HepG2 (cell line): Measurements from ENCODE around the gene EXOC5. TPM values are rescaled to one million over a fixed set of nuclear protein-coding genes. Genes with fewer than 3 reads are reported as not detected.
"Not testable (repeated sequence)": the region's sequence is repeated elsewhere in the genome, so short reads cannot be mapped to it uniquely, and the experiment has no call there.

Source experiments
- ATAC-seq: fragments of 200-7000 bp; cut with Tn5 transposase; 3 replicates; pipeline ENCODE4 v1.9.1; 2020; ENCODE audit warnings: mild to moderate bottlenecking, moderate library complexity
- BruUV-seq: library from RNA; stranded (reverse); fragments of 400-500 nt; replicated peaks from 2 replicates; lab custom pipeline; 2021; lab: Mats Ljungman, UMichigan
- CTCF ChIA-PET: fragments of 300-600 bp; formaldehyde crosslinking; extraction: SDS; loops from one replicate; lab custom pipeline; 2021; ENCODE audit warnings: low total read pairs, inconsistent platforms, low intra/inter-chr PET ratio; lab: Yijun Ruan, JAX
- POLR2A ChIA-PET: fragments of 350-600 bp; sonication (Branson Sonifier 250); formaldehyde crosslinking; loops from one replicate; lab custom pipeline; 2020; ENCODE audit warnings: antibody characterized with exemption, inconsistent platforms; lab: Yijun Ruan, JAX
- DNase-seq: peaks from one replicate; pipeline ENCODE4 v3.0.0-alpha.2; 2015; ENCODE audit warnings: low spot score
- FAIRE-seq: peaks from 3 replicates; lab custom pipeline; 2011; peaks lifted over from hg19 to GRCh38; lab: Jason Lieb, UNC
- H2AFZ ChIP-seq: one replicate; pipeline ENCODE4 v1.6.1; 2011; ENCODE audit warnings: low read length, inconsistent platforms
- H3K27ac ChIP-seq: fragments of 300-600 bp; 3 replicates; pipeline ENCODE4 v1.8.0; 2011; ENCODE audit warnings: mixed run types, mild to moderate bottlenecking, mixed read lengths, low read length, inconsistent platforms; ENCODE audit not compliant: insufficient read depth; ENCODE audit errors: extremely low read length
- H3K27me3 ChIP-seq, 2 experiments: fragments of 200-600 bp in 1 of 2; 2 replicates in 1 of 2; 3 replicates in 1 of 2; pipeline versions ENCODE4 v1.6.0 to v1.8.0; 2011; ENCODE audit warnings: low read length in 2 of 2, mild to moderate bottlenecking in 2 of 2, moderate library complexity in 2 of 2, inconsistent platforms in 1 of 2; ENCODE audit not compliant: insufficient read depth in 2 of 2, control insufficient read depth in 1 of 2
- H3K36me3 ChIP-seq, 2 experiments: fragments of 200-600 bp in 1 of 2; replicated peaks in 1 of 2; 2 replicates in 1 of 2; 3 replicates in 1 of 2; pipeline versions ENCODE4 v1.5.1 to v1.8.0; 2011; ENCODE audit warnings: low read length in 2 of 2, inconsistent platforms in 1 of 2; ENCODE audit not compliant: insufficient read depth in 2 of 2, control insufficient read depth in 1 of 2
- H3K4me1 ChIP-seq: 2 replicates; pipeline ENCODE4 v1.5.1; 2012; ENCODE audit warnings: low read length, inconsistent platforms; ENCODE audit not compliant: insufficient read depth
- H3K4me2 ChIP-seq: 2 replicates; pipeline ENCODE4 v1.6.0; 2011; ENCODE audit warnings: low read depth, low read length, inconsistent platforms
- H3K4me3 ChIP-seq, 3 experiments: fragments of 200-600 bp in 1 of 3; sonication (generic), shearing (Covaris generic) in 1 of 3; replicated peaks in 1 of 3; 2 replicates each; pipeline ENCODE4 v1.5.1; 2011 to 2016; ENCODE audit warnings: low read length in 3 of 3, inconsistent platforms in 2 of 3, low read depth in 2 of 3, mild to moderate bottlenecking in 2 of 3, control low read depth in 1 of 3, mixed read lengths in 1 of 3; ENCODE audit not compliant: insufficient read depth in 1 of 3
- H3K79me2 ChIP-seq: one replicate; pipeline ENCODE4 v1.6.1; 2011; ENCODE audit warnings: low read length, inconsistent platforms; ENCODE audit not compliant: insufficient read depth
- H3K9ac ChIP-seq: 2 replicates; pipeline ENCODE4 v1.6.0; 2011; ENCODE audit warnings: mild to moderate bottlenecking, low read depth, low read length, inconsistent platforms; ENCODE audit not compliant: insufficient read depth
- H3K9me3 ChIP-seq: 2 replicates; pipeline ENCODE4 v1.5.1; 2012; ENCODE audit warnings: mild to moderate bottlenecking, low read length
- H4K20me1 ChIP-seq: 2 replicates; pipeline ENCODE4 v1.6.0; 2011; ENCODE audit warnings: inconsistent platforms, mild to moderate bottlenecking, low read length, moderate library complexity; ENCODE audit not compliant: insufficient read depth
- CAMTA2 ChIP-seq: sonication (generic); formaldehyde crosslinking; IDR thresholded peaks from 2 replicates; pipeline ENCODE4 v1.4.0; 2020; ENCODE audit warnings: mild to moderate bottlenecking, missing genetic modification reagents, borderline replicate concordance
- HOXA5 ChIP-seq: sonication (generic); formaldehyde crosslinking; IDR thresholded peaks from 2 replicates; pipeline ENCODE4 v1.4.0; 2020; ENCODE audit warnings: missing genetic modification reagents
- SIX1 ChIP-seq: sonication (generic); formaldehyde crosslinking; IDR thresholded peaks from 2 replicates; pipeline ENCODE4 v1.4.0; 2020; ENCODE audit warnings: missing genetic modification reagents, borderline replicate concordance
- TBX2 ChIP-seq: sonication (generic); formaldehyde crosslinking; IDR thresholded peaks from 2 replicates; pipeline ENCODE4 v1.5.0; 2020; ENCODE audit warnings: missing genetic modification reagents, mild to moderate bottlenecking, borderline replicate concordance
- ZSCAN30 ChIP-seq: sonication (generic); formaldehyde crosslinking; IDR thresholded peaks from 2 replicates; pipeline ENCODE4 v1.5.0; 2020; ENCODE audit warnings: mild to moderate bottlenecking, missing genetic modification reagents
- WGBS: methylation state at CpG from one replicate; pipeline ENCODE4 v1.1.6; 2017; ENCODE audit warnings: low lambda C conversion rate; 5-methylcytosine and 5-hydroxymethylcytosine counted together
- in situ Hi-C: cut with HindIII; loops from 2 replicates; pipeline ENCODE4 v1.10.0; 2017; ENCODE audit warnings: low pct_unique_long_range_greater_than_20kb; ENCODE audit not compliant: extremely low pct_ligation_motif_present
- intact Hi-C: fragments of 100-400 bp; cut with micrococcal nuclease; formaldehyde crosslinking; loops from one replicate; pipeline ENCODE4 v1.10.0; 2022; ENCODE audit not compliant: unreplicated experiment
- polyA plus RNA-seq, 8 experiments: library from polyadenylated mRNA; depleted of rRNA in 3 of 8; stranded (reverse) in 7 of 8; unstranded in 1 of 8; fragments of >200 nt; fragmentation: Illumina TruSeq in 4 of 8; extraction: Trizol in 4 of 8; gene quantifications; 2 replicates each; pipeline versions ENCODE4 v1.2.1 to v1.2.3, GENCODE V29; 2011 to 2016; ENCODE audit warnings: low read depth in 4 of 8, missing spikeins in 1 of 8, mixed read lengths in 1 of 8; ENCODE audit not compliant: insufficient read depth in 1 of 8
- total RNA-seq, 5 experiments: library from RNA; depleted of rRNA; stranded (reverse); fragments of >200 nt; fragmentation: Illumina TruSeq; extraction: Trizol; gene quantifications; 2 replicates each; pipeline ENCODE4 v1.2.3, GENCODE V29; 2016; ENCODE audit warnings: low read depth in 1 of 5
- TF ChIP-seq, protein P1 (sequence below): sonication (generic); formaldehyde crosslinking; IDR thresholded peaks from 2 replicates; pipeline ENCODE4 v1.4.0; 2020; ENCODE audit warnings: missing genetic modification reagents
- TF ChIP-seq, protein P2 (sequence below): sonication (generic); formaldehyde crosslinking; IDR thresholded peaks from 2 replicates; pipeline ENCODE4 v1.9.0; 2022; ENCODE audit warnings: missing genetic modification reagents, mild to moderate bottlenecking, borderline replicate concordance
- TF ChIP-seq, protein P3 (sequence below): sonication (generic); formaldehyde crosslinking; IDR thresholded peaks from 2 replicates; pipeline ENCODE4 v1.4.0; 2020; ENCODE audit warnings: missing genetic modification reagents, mild to moderate bottlenecking, borderline replicate concordance

The EXOC5 gene
- total and polyA plus RNA-seq, 2 of the 13 experiments (the other 11 are each of a cell fraction or from before 2014, with no cell fraction given), result 15.1 to 43.8 TPM

DNA sequence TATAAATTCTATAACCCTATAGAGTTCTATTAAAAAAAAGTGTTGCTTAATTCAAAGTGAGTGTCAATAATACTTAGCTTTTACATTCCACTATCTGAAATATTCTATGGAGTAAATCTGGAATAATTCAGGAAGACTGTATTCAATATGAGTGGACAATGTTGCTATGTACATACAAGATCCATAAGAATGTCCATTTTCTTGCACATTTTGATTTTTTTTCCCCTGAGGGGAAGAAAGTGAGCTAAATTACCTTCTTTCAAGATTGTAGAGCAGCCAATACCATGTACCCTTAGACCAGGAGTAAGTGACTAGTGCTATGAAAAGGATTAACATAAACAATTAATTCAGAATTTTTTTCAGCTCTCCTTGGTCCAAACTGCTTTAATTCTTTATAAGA lies 25.4 kb downstream of the EXOC5 start (continued):
- TF ChIP-seq, protein P1, sequence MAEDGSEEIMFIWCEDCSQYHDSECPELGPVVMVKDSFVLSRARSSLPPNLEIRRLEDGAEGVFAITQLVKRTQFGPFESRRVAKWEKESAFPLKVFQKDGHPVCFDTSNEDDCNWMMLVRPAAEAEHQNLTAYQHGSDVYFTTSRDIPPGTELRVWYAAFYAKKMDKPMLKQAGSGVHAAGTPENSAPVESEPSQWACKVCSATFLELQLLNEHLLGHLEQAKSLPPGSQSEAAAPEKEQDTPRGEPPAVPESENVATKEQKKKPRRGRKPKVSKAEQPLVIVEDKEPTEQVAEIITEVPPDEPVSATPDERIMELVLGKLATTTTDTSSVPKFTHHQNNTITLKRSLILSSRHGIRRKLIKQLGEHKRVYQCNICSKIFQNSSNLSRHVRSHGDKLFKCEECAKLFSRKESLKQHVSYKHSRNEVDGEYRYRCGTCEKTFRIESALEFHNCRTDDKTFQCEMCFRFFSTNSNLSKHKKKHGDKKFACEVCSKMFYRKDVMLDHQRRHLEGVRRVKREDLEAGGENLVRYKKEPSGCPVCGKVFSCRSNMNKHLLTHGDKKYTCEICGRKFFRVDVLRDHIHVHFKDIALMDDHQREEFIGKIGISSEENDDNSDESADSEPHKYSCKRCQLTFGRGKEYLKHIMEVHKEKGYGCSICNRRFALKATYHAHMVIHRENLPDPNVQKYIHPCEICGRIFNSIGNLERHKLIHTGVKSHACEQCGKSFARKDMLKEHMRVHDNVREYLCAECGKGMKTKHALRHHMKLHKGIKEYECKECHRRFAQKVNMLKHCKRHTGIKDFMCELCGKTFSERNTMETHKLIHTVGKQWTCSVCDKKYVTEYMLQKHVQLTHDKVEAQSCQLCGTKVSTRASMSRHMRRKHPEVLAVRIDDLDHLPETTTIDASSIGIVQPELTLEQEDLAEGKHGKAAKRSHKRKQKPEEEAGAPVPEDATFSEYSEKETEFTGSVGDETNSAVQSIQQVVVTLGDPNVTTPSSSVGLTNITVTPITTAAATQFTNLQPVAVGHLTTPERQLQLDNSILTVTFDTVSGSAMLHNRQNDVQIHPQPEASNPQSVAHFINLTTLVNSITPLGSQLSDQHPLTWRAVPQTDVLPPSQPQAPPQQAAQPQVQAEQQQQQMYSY, result no peak

DNA sequence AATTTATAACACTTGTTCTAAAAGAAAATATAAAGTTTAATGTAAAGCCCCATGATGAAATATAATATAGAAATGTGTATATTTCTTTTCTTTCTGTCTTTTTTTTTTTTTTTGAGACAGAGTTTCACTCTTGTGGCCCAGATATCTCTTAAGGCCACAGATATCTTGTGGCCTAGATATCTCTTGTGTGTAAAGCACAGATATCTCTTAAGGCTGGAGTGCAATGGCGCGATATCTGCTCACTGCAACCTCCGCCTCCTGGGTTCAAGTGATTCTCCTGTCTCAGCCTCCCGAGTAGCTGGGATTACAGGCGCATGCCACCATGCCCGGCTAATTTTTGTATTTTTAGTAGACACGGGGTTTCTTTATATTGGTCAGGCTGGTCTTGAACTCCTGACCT lies 28.6 kb downstream of the EXOC5 start:
- not testable (repeated sequence) for FAIRE-seq

DNA sequence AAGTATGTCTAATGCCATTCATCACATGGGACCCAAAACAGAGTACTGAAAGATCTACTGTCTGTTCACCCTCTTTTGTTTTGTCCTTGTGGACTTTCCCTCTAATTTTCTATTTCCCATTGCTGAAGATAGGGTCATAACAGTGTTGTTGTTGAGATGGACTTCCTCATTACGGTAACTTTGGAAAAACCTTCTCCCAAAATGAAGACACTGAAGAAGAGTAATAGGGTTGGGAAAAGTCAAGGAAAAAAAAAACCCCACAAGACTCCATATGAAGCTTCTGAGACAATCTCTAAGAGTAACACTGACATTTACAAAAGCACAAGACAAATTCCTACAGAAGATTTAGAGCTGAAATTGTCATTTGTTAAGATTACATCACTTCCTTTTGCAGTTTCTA lies 36.7 kb downstream of the EXOC5 start:
- DNase-seq (no peak), FAIRE-seq (no peak), ATAC-seq (no peak)
- BruUV-seq, result no TSS peak
- Histone ChIP-seq H3K9ac (no peak overlapping the region), H3K36me3 (peaks cover 1 to 9% of the 10 kb centered on the region in 2 experiments; a peak in 2 of 5 replicates), H3K27me3 (no peaks in the 10 kb centered on the region), H3K4me1 (no peaks in the 10 kb centered on the region), H2AFZ (no peak overlapping the region), H3K4me3 (no peak overlapping the region), H3K9me3 (no peaks in the 10 kb centered on the region), H3K79me2 (no peaks in the 10 kb centered on the region), H3K4me2 (no peak overlapping the region), H4K20me1 (no peaks in the 10 kb centered on the region), H3K27ac (no peak overlapping the region)
- ChIA-PET CTCF (no interaction called here), POLR2A (no interaction called here)
- in situ Hi-C loops (no loop called here), intact Hi-C loops (no loop called here)
- 96% methylated on average over 1 of the region's 1 CpG for WGBS
- TF ChIP-seq, protein P2, sequence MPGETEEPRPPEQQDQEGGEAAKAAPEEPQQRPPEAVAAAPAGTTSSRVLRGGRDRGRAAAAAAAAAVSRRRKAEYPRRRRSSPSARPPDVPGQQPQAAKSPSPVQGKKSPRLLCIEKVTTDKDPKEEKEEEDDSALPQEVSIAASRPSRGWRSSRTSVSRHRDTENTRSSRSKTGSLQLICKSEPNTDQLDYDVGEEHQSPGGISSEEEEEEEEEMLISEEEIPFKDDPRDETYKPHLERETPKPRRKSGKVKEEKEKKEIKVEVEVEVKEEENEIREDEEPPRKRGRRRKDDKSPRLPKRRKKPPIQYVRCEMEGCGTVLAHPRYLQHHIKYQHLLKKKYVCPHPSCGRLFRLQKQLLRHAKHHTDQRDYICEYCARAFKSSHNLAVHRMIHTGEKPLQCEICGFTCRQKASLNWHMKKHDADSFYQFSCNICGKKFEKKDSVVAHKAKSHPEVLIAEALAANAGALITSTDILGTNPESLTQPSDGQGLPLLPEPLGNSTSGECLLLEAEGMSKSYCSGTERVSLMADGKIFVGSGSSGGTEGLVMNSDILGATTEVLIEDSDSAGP (CRISPR knock-in tag), result no peak
- TF ChIP-seq CAMTA2, result no peak
- TF ChIP-seq HOXA5 (CRISPR knock-in tag), result no peak
- no peak for TF ChIP-seq ZSCAN30
- TF ChIP-seq SIX1 (CRISPR knock-in tag), result no peak
- no peak for TF ChIP-seq TBX2 (CRISPR knock-in tag)
- TF ChIP-seq, protein P3, sequence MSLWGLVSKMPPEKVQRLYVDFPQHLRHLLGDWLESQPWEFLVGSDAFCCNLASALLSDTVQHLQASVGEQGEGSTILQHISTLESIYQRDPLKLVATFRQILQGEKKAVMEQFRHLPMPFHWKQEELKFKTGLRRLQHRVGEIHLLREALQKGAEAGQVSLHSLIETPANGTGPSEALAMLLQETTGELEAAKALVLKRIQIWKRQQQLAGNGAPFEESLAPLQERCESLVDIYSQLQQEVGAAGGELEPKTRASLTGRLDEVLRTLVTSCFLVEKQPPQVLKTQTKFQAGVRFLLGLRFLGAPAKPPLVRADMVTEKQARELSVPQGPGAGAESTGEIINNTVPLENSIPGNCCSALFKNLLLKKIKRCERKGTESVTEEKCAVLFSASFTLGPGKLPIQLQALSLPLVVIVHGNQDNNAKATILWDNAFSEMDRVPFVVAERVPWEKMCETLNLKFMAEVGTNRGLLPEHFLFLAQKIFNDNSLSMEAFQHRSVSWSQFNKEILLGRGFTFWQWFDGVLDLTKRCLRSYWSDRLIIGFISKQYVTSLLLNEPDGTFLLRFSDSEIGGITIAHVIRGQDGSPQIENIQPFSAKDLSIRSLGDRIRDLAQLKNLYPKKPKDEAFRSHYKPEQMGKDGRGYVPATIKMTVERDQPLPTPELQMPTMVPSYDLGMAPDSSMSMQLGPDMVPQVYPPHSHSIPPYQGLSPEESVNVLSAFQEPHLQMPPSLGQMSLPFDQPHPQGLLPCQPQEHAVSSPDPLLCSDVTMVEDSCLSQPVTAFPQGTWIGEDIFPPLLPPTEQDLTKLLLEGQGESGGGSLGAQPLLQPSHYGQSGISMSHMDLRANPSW, result no peak

More for the DNA sequence above, 28.6 kb downstream of the EXOC5 start:
- POLR2A ChIA-PET, H3K79me2 ChIP-seq, H3K4me1 ChIP-seq, ATAC-seq, H4K20me1 ChIP-seq, intact Hi-C loops, H3K9ac ChIP-seq, H3K9me3 ChIP-seq, DNase-seq, H3K27ac ChIP-seq, in situ Hi-C loops, H3K4me3 ChIP-seq, H3K27me3 ChIP-seq, BruUV-seq, H2AFZ ChIP-seq, CTCF ChIA-PET, H3K4me2 ChIP-seq, H3K36me3 ChIP-seq: not testable (repeated sequence)
- WGBS, result 95% methylated on average over 7 of the region's 7 CpGs
